DND-41 (cell line): ENCODE results near the gene CCDC85A.

Source experiments
- EZH2 ChIP-seq: IDR thresholded peaks from 3 replicates; pipeline ENCODE4 v1.6.1; 2012; ENCODE audit warnings: borderline replicate concordance, low read depth, mild to moderate bottlenecking, moderate library complexity, low read length, inconsistent platforms; ENCODE audit not compliant: severe bottlenecking
- TF ChIP-seq, protein P1 (sequence below): IDR thresholded peaks from 2 replicates; pipeline ENCODE4 v1.5.1; 2012; ENCODE audit warnings: borderline replicate concordance, low read length, moderate library complexity, mild to moderate bottlenecking; ENCODE audit not compliant: poor library complexity, severe bottlenecking; ENCODE audit errors: extremely low read depth

DNA sequence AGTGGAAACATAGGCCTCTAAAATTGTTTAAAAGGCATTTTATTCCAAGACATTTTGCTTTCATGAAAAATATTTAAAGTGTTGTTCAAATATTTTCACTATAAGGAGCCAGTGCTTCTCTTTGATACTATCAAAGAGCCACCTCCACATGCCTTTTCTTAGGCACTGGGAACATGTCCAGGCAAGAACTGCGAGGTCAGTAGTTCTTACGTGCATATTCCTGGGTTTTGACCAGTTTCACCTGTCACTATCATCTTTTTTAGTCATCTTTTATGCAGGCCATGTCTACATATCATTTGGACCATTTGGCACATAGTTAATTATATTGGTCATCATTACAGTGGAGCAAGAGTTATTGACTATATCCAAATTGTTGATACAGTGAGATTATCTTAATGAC lies 195.3 kb downstream of the CCDC85A start:
- TF ChIP-seq, protein P1, sequence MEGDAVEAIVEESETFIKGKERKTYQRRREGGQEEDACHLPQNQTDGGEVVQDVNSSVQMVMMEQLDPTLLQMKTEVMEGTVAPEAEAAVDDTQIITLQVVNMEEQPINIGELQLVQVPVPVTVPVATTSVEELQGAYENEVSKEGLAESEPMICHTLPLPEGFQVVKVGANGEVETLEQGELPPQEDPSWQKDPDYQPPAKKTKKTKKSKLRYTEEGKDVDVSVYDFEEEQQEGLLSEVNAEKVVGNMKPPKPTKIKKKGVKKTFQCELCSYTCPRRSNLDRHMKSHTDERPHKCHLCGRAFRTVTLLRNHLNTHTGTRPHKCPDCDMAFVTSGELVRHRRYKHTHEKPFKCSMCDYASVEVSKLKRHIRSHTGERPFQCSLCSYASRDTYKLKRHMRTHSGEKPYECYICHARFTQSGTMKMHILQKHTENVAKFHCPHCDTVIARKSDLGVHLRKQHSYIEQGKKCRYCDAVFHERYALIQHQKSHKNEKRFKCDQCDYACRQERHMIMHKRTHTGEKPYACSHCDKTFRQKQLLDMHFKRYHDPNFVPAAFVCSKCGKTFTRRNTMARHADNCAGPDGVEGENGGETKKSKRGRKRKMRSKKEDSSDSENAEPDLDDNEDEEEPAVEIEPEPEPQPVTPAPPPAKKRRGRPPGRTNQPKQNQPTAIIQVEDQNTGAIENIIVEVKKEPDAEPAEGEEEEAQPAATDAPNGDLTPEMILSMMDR: no peak
- no peak for TF ChIP-seq EZH2
